ENCODE results near the gene ZNF232. TPM values are rescaled to one million over a fixed set of nuclear protein-coding genes. Genes with fewer than 3 reads are reported as not detected.
"Not testable (repeated sequence)": the region's sequence is repeated elsewhere in the genome, so short reads cannot be mapped to it uniquely, and the experiment has no call there.

The ZNF232 gene
- total RNA-seq, 4 donors from 2014 or later = 10.5 to 22.9 (median 14.7) TPM

- no peak overlapping the region for H3K4me3 ChIP-seq
- TF ChIP-seq POLR2AphosphoS5 (IDR thresholded peaks at IDR 0.05) (no peak), POLR2A (IDR thresholded peaks at IDR 0.05) (no peak), EP300 (IDR thresholded peaks at IDR 0.05) (no peak), CTCF (IDR thresholded peaks at IDR 0.05) (no peak)
- WGBS, 2 donors (ENCODE audit: low coverage in 1 of 2) = 90% methylated on average over 2 of the region's 16 CpGs; no CpG with 5 or more reads in 1 of the 2 donors
- no peak for ATAC-seq
- no peak overlapping the region for H3K27ac ChIP-seq
- peaks cover 41% of the 10 kb centered on the region for H3K27me3 ChIP-seq
- H3K9me3 ChIP-seq = peaks cover 0 to 10% (median 0%) of the 10 kb centered on the region in 3 donors
- no peaks in the 10 kb centered on the region for H3K36me3 ChIP-seq
- peaks cover 0 to 16% (median 5%) of the 10 kb centered on the region in 3 donors for H3K4me1 ChIP-seq
These were observed 9.6 kb upstream of the ZNF232 start for GRCh38 chr17:5121186-5121841.

GRCh38 chr17:5120436-5121185, 8.9 kb upstream of the ZNF232 start:
- H3K36me3 ChIP-seq, ATAC-seq, H3K4me3 ChIP-seq, H3K27ac ChIP-seq: not testable (repeated sequence)
- H3K4me1 ChIP-seq = peaks cover 0 to 23% (median 5%) of the 10 kb centered on the region in 3 donors
- peaks cover 0 to 17% (median 0%) of the 10 kb centered on the region in 3 donors for H3K9me3 ChIP-seq
- peaks cover 48% of the 10 kb centered on the region for H3K27me3 ChIP-seq
- 90% methylated on average over 2 of the region's 6 CpGs; no CpG with 5 or more reads in 1 of the 2 donors for WGBS, 2 donors (ENCODE audit: low coverage in 1 of 2)

GRCh38 chr17:5120036-5120435, 8.4 kb upstream of the ZNF232 start:
- Histone ChIP-seq H3K27me3 (peaks cover 54% of the 10 kb centered on the region), H3K4me1 (peaks cover 0 to 24% (median 5%) of the 10 kb centered on the region in 3 donors), H3K4me3 (no peak overlapping the region), H3K36me3 (no peaks in the 10 kb centered on the region), H3K27ac (no peak overlapping the region), H3K9me3 (peaks cover 0 to 18% (median 0%) of the 10 kb centered on the region in 3 donors)
- ATAC-seq = no peak
- WGBS, 2 donors (ENCODE audit: low coverage in 1 of 2) = 60 to 87% methylated on average over 1 to 3 of the region's 7 CpGs
- TF ChIP-seq EP300 (IDR thresholded peaks at IDR 0.05) = no peak
- no peak for TF ChIP-seq POLR2AphosphoS5 (IDR thresholded peaks at IDR 0.05)
- no peak for TF ChIP-seq CTCF (IDR thresholded peaks at IDR 0.05)
- TF ChIP-seq POLR2A (IDR thresholded peaks at IDR 0.05) = no peak

GRCh38 chr17:5118219-5118618, 6.5 kb upstream of the ZNF232 start:
- Histone ChIP-seq H3K27me3 (peaks cover 56% of the 10 kb centered on the region), H3K36me3 (peaks cover 0 to 10% of the 10 kb centered on the region in 2 donors), H3K4me3 (no peak overlapping the region), H3K9me3 (peaks cover 0 to 18% (median 0%) of the 10 kb centered on the region in 3 donors), H3K4me1 (peaks cover 0 to 20% (median 5%) of the 10 kb centered on the region in 3 donors), H3K27ac (no peak overlapping the region)
- WGBS, 2 donors (ENCODE audit: low coverage in 1 of 2) = 76% methylated on average over 2 of the region's 6 CpGs; no CpG with 5 or more reads in 1 of the 2 donors
- TF ChIP-seq POLR2A (IDR thresholded peaks at IDR 0.05) (no peak), CTCF (IDR thresholded peaks at IDR 0.05) (no peak), POLR2AphosphoS5 (IDR thresholded peaks at IDR 0.05) (no peak), EP300 (IDR thresholded peaks at IDR 0.05) (no peak)
- ATAC-seq = no peak

Measured in gastroesophageal sphincter (tissue), 4 donors.